Vagina (tissue), 2 donors: ENCODE measurements around the gene DPF3.

Experiments
- CTCF ChIP-seq, 3 experiments: fragments of 450-650 bp in 2 of 3; fragments of 200-600 bp in 1 of 3; sonication (generic) in 1 of 3; IDR thresholded peaks; one replicate each; pipeline ENCODE4 v1.5.1; 2017 to 2019; ENCODE audit warnings: antibody characterized with exemption in 3 of 3, mild to moderate bottlenecking in 2 of 3, moderate library complexity in 2 of 3
- POLR2A ChIP-seq, 2 donors: fragments of 450-650 bp; IDR thresholded peaks; one replicate each; pipeline ENCODE4 v1.6.1; 2017; ENCODE audit warnings: antibody characterized with exemption in 2 of 2, mild to moderate bottlenecking in 2 of 2, moderate library complexity in 2 of 2
- POLR2AphosphoS5 ChIP-seq, 2 donors: sonication (generic); formaldehyde crosslinking; IDR thresholded peaks; one replicate each; pipeline ENCODE4 v1.9.0; 2017; ENCODE audit warnings: antibody characterized with exemption in 2 of 2, mild to moderate bottlenecking in 2 of 2, low read depth in 1 of 2; ENCODE audit not compliant: insufficient read depth in 1 of 2

DNA sequence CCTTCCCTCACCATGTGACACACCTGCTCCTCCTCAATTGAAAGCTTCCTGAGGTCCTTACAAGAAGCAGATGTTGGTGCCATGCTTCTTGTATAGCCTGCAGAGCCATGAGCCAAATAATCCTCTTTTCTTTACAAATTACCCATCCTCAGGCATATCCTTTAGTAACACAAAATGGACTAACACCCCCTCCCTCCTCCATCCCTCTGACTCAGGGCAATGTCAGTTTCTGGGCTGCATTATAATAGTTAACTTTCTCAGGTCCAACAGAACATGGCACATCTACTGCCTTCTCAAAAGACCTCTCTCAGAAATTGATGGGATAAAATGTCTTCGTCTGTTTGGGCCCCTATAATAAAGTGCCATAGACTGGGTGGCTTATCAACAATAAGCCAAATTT, 287.0 kb downstream of the DPF3 start:
- TF ChIP-seq POLR2A (IDR thresholded peaks at IDR 0.05) = no peak
- TF ChIP-seq CTCF (IDR thresholded peaks at IDR 0.05) = no peak
- no peak for TF ChIP-seq POLR2AphosphoS5 (IDR thresholded peaks at IDR 0.05; ENCODE audit: insufficient read depth in 1 of 2, low read depth in 1 of 2)
